ENCODE data around the gene ACER1.

Gene ACER1

DNA sequence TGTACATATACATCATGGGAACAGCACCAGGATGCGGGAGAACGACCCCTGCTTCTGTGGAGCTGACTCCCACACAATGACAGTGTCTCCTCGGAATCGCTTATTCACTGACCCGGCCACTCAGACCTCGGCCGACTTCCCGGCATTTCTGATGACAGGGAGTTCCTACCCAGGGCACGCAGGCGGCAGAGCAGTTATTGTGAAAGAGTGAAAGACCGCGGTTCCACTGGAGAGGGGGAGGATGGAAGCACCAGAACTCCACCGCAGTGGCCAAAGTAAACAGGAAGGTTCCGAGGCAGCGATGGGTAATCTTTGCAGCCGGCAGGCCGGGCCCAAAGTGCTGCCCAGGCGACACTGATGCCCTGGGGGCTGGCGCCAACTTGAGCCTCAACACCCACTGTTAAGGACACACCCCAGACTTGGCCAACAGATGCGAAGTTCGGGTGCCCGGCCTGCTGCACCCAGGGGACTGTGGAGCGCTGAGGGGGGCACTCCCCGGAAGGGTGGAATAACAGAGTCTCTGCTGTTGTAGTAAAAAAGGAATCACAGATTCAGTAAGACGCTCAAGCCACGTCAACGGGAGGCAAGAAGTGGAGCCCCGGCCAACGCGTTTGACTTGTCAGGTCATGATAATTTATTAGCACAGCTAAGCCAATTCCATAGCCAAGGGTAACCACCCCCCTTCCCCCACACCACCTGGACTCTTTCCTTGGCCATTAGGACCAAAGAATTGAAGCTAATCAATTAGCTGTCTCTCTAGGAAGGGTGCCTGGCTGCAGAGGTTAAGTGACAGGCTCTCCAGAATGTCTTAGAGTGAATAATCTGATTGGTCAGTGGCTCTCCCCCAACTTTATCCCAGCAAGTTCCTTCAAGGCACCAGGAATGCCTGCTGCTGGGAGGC lies 59.5 kb downstream of the ACER1 start:
- Histone ChIP-seq H3K4me3 (ENCODE audit: low read depth, low read length) (no peak overlapping the region), H3K9ac (ENCODE audit: low read length) (peak overlapping the region; percentile 18), H3K9me3 (ENCODE audit: control insufficient read depth, insufficient read depth, low read depth, low read length) (no peaks in the 10 kb centered on the region), H3K27ac (ENCODE audit: low read depth, low read length) (no peak overlapping the region), H3K27me3 (ENCODE audit: control insufficient read depth, insufficient read depth, low read length) (no peaks in the 10 kb centered on the region), H3K36me3 (ENCODE audit: control insufficient read depth, insufficient read depth, low read length) (peaks cover 24% of the 10 kb centered on the region), H3K4me1 (ENCODE audit: control insufficient read depth, insufficient read depth, low read length) (peaks cover 65% of the 10 kb centered on the region)

DNA sequence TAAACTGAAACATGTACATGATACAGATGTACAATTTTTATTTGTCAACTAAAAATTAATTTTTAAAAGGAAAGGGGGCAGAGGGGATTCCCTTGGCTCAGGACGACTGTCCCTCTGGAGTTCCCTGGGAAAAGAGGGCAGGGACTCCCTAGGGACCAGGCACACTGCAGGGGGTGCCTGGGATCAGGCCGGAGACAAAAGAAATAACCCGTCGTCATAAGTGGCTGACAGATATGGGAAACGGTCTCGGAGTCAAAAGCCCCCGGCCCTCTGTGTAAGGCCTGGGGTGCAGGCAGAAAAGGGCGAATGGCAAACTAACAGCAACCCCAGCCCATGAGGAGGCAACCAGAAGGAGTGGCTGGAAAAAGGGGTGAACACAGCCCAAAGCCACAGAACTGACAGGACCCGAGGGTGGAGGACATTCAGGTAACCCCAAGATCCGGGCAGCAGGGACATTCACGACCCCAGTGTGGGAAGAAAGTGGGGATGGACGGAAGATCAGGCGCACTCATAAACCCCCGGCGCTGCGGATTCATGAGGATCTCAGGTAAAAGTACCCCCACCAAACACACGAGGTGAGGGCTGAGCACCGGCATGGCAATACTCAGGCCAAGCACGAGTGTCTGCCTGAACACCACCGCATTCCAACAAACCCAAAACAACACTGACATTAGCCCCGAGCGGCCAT lies 60.4 kb downstream of the ACER1 start:
- Histone ChIP-seq H3K4me3 (ENCODE audit: low read depth, low read length) (no peak overlapping the region), H3K4me1 (ENCODE audit: control insufficient read depth, insufficient read depth, low read length) (peaks cover 62% of the 10 kb centered on the region), H3K36me3 (ENCODE audit: control insufficient read depth, insufficient read depth, low read length) (peaks cover 33% of the 10 kb centered on the region), H3K27ac (ENCODE audit: low read depth, low read length) (0 out of 2 replicates have a peak overlapping the region, but pooled peaks have one; percentile 44), H3K27me3 (ENCODE audit: control insufficient read depth, insufficient read depth, low read length) (no peaks in the 10 kb centered on the region), H3K9ac (ENCODE audit: low read length) (no peak overlapping the region), H3K9me3 (ENCODE audit: control insufficient read depth, insufficient read depth, low read depth, low read length) (no peaks in the 10 kb centered on the region)

- Histone ChIP-seq H3K36me3 (ENCODE audit: control insufficient read depth, insufficient read depth, low read length) (peaks cover 35% of the 10 kb centered on the region), H3K4me1 (ENCODE audit: control insufficient read depth, insufficient read depth, low read length) (peaks cover 59% of the 10 kb centered on the region)
These were observed 61.0 kb downstream of the ACER1 start for GRCh38 chr19:6272411-6272791.

DNA sequence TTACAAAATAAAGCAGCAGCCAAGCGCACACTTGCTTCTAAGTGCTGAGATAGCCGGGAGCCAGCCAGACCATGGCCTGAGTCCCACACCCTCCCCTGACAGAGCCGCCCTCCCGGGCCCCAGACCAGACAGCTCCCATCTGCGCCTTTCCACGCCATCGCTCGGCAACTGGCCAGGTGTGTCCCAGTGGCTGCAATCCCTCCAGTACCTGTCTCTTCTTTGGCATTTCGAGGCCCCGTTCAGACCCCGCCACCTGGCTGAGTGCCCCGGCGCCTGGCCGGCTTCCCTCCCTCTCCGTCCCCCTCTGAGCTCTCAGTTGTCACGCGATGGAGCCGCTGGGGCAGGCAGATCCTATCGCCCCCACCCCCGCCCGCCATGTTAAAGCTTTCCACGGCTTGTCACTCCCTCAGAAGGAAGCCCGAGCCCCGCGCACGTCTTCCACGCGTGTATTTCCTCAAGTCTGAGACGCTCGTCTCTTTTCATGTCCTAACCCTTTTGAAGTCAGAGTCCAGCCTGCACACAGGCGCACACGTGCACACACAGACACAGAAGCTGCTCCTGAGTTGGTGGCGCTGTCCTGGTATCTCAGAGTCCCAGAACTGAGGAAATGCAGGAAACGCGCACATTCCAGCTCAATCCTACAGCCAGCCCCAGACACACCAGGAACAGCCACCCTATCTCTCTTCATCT lies 61.5 kb downstream of the ACER1 start:
- Histone ChIP-seq H3K27ac (ENCODE audit: low read depth, low read length) (peak overlapping the region; percentile 44; the same call in 1 of the 2 replicates), H3K4me1 (ENCODE audit: control insufficient read depth, insufficient read depth, low read length) (peaks cover 54% of the 10 kb centered on the region), H3K9me3 (ENCODE audit: control insufficient read depth, insufficient read depth, low read depth, low read length) (no peaks in the 10 kb centered on the region), H3K9ac (ENCODE audit: low read length) (peak overlapping the region; percentile 50), H3K4me3 (ENCODE audit: low read depth, low read length) (no peak overlapping the region), H3K36me3 (ENCODE audit: control insufficient read depth, insufficient read depth, low read length) (peaks cover 37% of the 10 kb centered on the region), H3K27me3 (ENCODE audit: control insufficient read depth, insufficient read depth, low read length) (no peaks in the 10 kb centered on the region)

More at GRCh38 chr19:6272411-6272791, 61.0 kb downstream of the ACER1 start:
- Histone ChIP-seq H3K27ac (ENCODE audit: low read depth, low read length) (peak overlapping the region; percentile 44; the same call in 1 of the 2 replicates), H3K9me3 (ENCODE audit: control insufficient read depth, insufficient read depth, low read depth, low read length) (no peaks in the 10 kb centered on the region), H3K4me3 (ENCODE audit: low read depth, low read length) (no peak overlapping the region), H3K27me3 (ENCODE audit: control insufficient read depth, insufficient read depth, low read length) (no peaks in the 10 kb centered on the region), H3K9ac (ENCODE audit: low read length) (peak overlapping the region; percentile 50)

DNA sequence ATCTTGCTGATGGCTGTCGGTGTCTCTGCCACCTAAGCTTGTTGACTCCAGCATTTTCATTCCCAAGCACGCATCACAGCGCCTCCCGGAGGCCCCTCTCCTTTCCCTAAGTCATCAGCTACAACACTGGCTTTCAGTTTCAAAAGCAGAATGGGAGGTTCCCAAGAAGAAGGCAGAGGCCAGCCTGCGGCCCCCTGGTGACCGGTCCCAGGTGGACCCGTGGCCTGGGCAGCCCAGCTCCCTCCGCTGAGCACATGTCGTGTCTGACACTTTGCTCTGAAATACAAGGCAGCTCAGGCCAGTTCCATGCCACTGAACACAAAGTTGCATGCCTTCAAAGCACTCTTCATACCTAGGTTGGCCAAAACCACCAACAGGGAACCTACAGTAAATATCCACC lies 62.2 kb downstream of the ACER1 start:
- peaks cover 50% of the 10 kb centered on the region for H3K4me1 ChIP-seq (ENCODE audit: control insufficient read depth, insufficient read depth, low read length)
- no peaks in the 10 kb centered on the region for H3K27me3 ChIP-seq (ENCODE audit: control insufficient read depth, insufficient read depth, low read length)
- peaks cover 37% of the 10 kb centered on the region for H3K36me3 ChIP-seq (ENCODE audit: control insufficient read depth, insufficient read depth, low read length)
- H3K27ac ChIP-seq (ENCODE audit: low read depth, low read length) = no peak overlapping the region
- H3K9me3 ChIP-seq (ENCODE audit: control insufficient read depth, insufficient read depth, low read depth, low read length) = no peaks in the 10 kb centered on the region
- no peak overlapping the region for H3K4me3 ChIP-seq (ENCODE audit: low read depth, low read length)
- no peak overlapping the region for H3K9ac ChIP-seq (ENCODE audit: low read length)

DNA sequence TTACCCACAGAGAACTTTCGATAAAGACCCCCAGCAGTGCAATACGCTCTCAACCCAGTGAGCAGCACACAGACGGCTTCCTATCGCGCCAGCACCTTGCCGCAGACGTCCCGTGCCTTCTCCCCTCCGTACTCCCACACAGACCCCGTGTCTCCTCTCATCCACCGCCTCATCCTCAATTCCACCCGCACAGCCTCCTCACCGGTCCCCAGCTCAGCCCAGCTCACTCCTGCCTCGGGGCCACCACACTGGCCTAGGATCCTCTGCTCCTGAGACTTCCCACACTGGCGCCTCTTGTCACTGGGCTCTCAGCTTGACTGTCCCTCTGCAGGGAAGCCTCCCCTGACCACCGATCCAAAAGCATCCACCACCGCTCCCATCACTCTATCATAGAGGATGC lies 62.6 kb downstream of the ACER1 start:
- no peak overlapping the region for H3K9ac ChIP-seq (ENCODE audit: low read length)
- peaks cover 37% of the 10 kb centered on the region for H3K36me3 ChIP-seq (ENCODE audit: control insufficient read depth, insufficient read depth, low read length)
- H3K27ac ChIP-seq (ENCODE audit: low read depth, low read length) = no peak overlapping the region
- H3K4me3 ChIP-seq (ENCODE audit: low read depth, low read length) = no peak overlapping the region
- H3K9me3 ChIP-seq (ENCODE audit: control insufficient read depth, insufficient read depth, low read depth, low read length) = no peaks in the 10 kb centered on the region
- H3K4me1 ChIP-seq (ENCODE audit: control insufficient read depth, insufficient read depth, low read length) = peaks cover 48% of the 10 kb centered on the region
- H3K27me3 ChIP-seq (ENCODE audit: control insufficient read depth, insufficient read depth, low read length) = no peaks in the 10 kb centered on the region

- Histone ChIP-seq H3K36me3 (ENCODE audit: control insufficient read depth, insufficient read depth, low read length) (peaks cover 37% of the 10 kb centered on the region), H3K9ac (ENCODE audit: low read length) (no peak overlapping the region), H3K9me3 (ENCODE audit: control insufficient read depth, insufficient read depth, low read depth, low read length) (no peaks in the 10 kb centered on the region), H3K27me3 (ENCODE audit: control insufficient read depth, insufficient read depth, low read length) (no peaks in the 10 kb centered on the region), H3K27ac (ENCODE audit: low read depth, low read length) (no peak overlapping the region), H3K4me1 (ENCODE audit: control insufficient read depth, insufficient read depth, low read length) (peaks cover 44% of the 10 kb centered on the region), H3K4me3 (ENCODE audit: low read depth, low read length) (no peak overlapping the region)
These were observed 63.2 kb downstream of the ACER1 start for GRCh38 chr19:6270076-6270745.

DNA sequence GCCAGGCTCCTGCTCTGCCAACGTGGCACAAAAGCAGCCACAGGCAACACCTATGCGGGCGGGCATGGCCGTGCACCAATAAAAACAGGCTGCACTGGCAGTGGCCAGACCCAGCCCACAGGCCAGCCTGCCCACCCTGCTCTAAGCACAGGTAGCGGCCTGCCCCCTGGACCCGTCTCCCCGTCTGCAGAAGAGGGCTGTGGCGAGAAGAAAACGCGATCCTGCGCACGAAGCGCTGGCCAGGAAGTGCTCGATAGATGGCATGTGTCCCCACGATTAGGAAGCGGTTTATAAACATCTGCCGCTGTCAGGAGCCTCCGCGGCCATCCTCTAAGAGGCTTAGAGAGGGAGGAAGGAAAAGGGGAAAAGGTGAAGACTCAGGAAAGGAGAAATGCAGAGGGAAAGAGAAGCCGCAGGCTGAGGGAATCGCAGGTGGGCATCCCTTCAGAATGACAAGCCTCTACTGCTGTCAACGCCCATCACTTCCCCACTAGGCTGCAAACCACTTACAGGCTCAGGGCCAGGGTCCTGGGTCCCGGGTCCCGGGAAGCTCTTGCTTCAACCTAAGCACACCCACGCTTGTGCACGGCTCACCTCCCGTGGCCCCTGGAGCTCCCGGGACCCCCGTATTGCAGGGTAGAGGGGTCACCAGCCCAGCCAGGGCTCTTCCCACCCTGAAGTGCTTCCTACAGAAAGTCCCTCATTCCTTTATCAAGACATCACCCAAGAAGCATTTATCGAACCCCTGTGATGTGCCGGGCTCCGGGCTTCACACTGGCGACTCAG lies 64.1 kb downstream of the ACER1 start:
- Histone ChIP-seq H3K9ac (ENCODE audit: low read length) (no peak overlapping the region), H3K4me3 (ENCODE audit: low read depth, low read length) (no peak overlapping the region), H3K27me3 (ENCODE audit: control insufficient read depth, insufficient read depth, low read length) (no peaks in the 10 kb centered on the region), H3K4me1 (ENCODE audit: control insufficient read depth, insufficient read depth, low read length) (peaks cover 35% of the 10 kb centered on the region), H3K27ac (ENCODE audit: low read depth, low read length) (no peak overlapping the region), H3K9me3 (ENCODE audit: control insufficient read depth, insufficient read depth, low read depth, low read length) (no peaks in the 10 kb centered on the region), H3K36me3 (ENCODE audit: control insufficient read depth, insufficient read depth, low read length) (peaks cover 37% of the 10 kb centered on the region)

DNA sequence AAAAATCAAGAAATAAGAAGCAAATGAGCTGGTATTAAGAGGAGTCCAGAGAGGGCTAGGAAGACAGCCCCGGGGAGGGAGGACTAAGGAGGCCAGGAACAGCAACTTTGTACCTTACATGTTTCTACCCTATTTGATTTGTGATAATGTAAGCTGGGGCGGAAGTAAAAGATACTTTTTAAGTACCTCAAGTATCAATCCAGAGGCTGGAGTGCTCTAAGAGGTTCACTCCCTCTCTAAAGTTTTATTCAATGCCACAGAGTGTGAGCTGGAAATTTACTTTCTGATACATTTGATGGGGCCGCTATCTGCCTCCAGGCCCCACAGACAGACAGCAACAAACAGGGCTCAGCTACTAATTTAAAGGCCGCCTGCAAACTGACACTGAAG lies 65.0 kb downstream of the ACER1 start:
- H3K9ac ChIP-seq (ENCODE audit: low read length) = no peak overlapping the region
- H3K27ac ChIP-seq (ENCODE audit: low read depth, low read length) = no peak overlapping the region
- H3K4me1 ChIP-seq (ENCODE audit: control insufficient read depth, insufficient read depth, low read length) = peaks cover 26% of the 10 kb centered on the region
- peaks cover 39% of the 10 kb centered on the region for H3K36me3 ChIP-seq (ENCODE audit: control insufficient read depth, insufficient read depth, low read length)
- H3K27me3 ChIP-seq (ENCODE audit: control insufficient read depth, insufficient read depth, low read length) = no peaks in the 10 kb centered on the region
- H3K4me3 ChIP-seq (ENCODE audit: low read depth, low read length) = no peak overlapping the region
- no peaks in the 10 kb centered on the region for H3K9me3 ChIP-seq (ENCODE audit: control insufficient read depth, insufficient read depth, low read depth, low read length)
